Anterior cingulate cortex (tissue), 58 donors: Measurements from ENCODE around the gene NELFA.

Experiments used
- DNase-seq, 58 donors: peaks; one replicate each; lab custom pipeline; 2025; lab: John Stamatoyannopoulos, UW

Gene NELFA

GRCh38 chr4:1984406-1985191, 24.2 kb downstream of the NELFA start:
- DNase-seq, result no peak

GRCh38 chr4:1983846-1984405, 24.8 kb downstream of the NELFA start:
- DNase-seq, result no peak

- DNase-seq, result no peak
These were observed 25.5 kb downstream of the NELFA start for GRCh38 chr4:1983053-1983845.

GRCh38 chr4:1982124-1983052, 26.4 kb downstream of the NELFA start:
- DNase-seq, result no peak

- DNase-seq, result no peak
These were observed 27.3 kb downstream of the NELFA start for GRCh38 chr4:1981251-1982058.

- DNase-seq, result no peak
These were observed 28.2 kb downstream of the NELFA start for GRCh38 chr4:1980561-1981041.

GRCh38 chr4:1979477-1980196, 29.1 kb downstream of the NELFA start:
- DNase-seq, result no peak

GRCh38 chr4:1978741-1979476, 29.9 kb downstream of the NELFA start:
- DNase-seq, result no peak

GRCh38 chr4:1978226-1978625, 30.5 kb downstream of the NELFA start:
- no peak for DNase-seq

GRCh38 chr4:1976416-1977352, 32.1 kb downstream of the NELFA start:
- DNase-seq, result no peak

GRCh38 chr4:1975880-1976279, 32.9 kb downstream of the NELFA start:
- DNase-seq, result no peak

- no peak for DNase-seq
These were observed 33.4 kb downstream of the NELFA start for GRCh38 chr4:1975391-1975801.

GRCh38 chr4:1974840-1975239, 33.9 kb downstream of the NELFA start:
- no peak for DNase-seq

- no peak for DNase-seq
These were observed 35.1 kb downstream of the NELFA start for GRCh38 chr4:1973661-1974060.

- DNase-seq, result no peak
These were observed 35.6 kb downstream of the NELFA start for GRCh38 chr4:1973218-1973617.

GRCh38 chr4:1972414-1972813, 36.4 kb downstream of the NELFA start:
- DNase-seq, result no peak
